WTC11 (cell line): ENCODE results near the gene BATF. TPM values are rescaled to one million over a fixed set of nuclear protein-coding genes. Genes with fewer than 3 reads are reported as not detected.

Source experiments
- ATAC-seq: fragments of 200-7000 bp; cut with Tn5 transposase; 2 replicates; pipeline ENCODE4 v1.10.0; 2021; ENCODE audit warnings: mild to moderate bottlenecking, moderate library complexity
- CTCF ChIA-PET: fragments of 300-600 bp; sonication (Branson Sonifier 250); formaldehyde crosslinking; loops from one replicate; lab custom pipeline; 2021; ENCODE audit warnings: antibody characterized with exemption; lab: Charles Lee
- POLR2A ChIA-PET: fragments of 350-600 bp; sonication (Branson Sonifier 250); formaldehyde crosslinking; loops from one replicate; lab custom pipeline; 2021; ENCODE audit warnings: antibody characterized with exemption; lab: Charles Lee
- DNase-seq: peaks from one replicate; pipeline ENCODE4 v3.0.0; 2021; ENCODE audit warnings: low spot score
- H3K27ac Mint-ChIP-seq: 2 replicates; pipeline ENCODE4 v1.8.0; 2021; ENCODE audit warnings: mixed read lengths
- H3K27me3 Mint-ChIP-seq: 2 replicates; pipeline ENCODE4 v1.8.0; 2021; ENCODE audit warnings: low read depth, mild to moderate bottlenecking, moderate library complexity, mixed read lengths
- H3K36me3 Mint-ChIP-seq: 2 replicates; pipeline ENCODE4 v1.8.0; 2021; ENCODE audit warnings: mixed read lengths
- H3K4me1 Mint-ChIP-seq: 2 replicates; pipeline ENCODE4 v1.8.0; 2022; ENCODE audit warnings: mixed read lengths
- H3K4me3 Mint-ChIP-seq: 2 replicates; pipeline ENCODE4 v1.8.0; 2021; ENCODE audit warnings: mild to moderate bottlenecking, moderate library complexity, mixed read lengths
- H3K9me3 Mint-ChIP-seq: 2 replicates; pipeline ENCODE4 v1.8.0; 2021; ENCODE audit warnings: mixed read lengths
- CREB1 ChIP-seq: sonication (generic); formaldehyde crosslinking; IDR thresholded peaks from 2 replicates; pipeline ENCODE4 v1.8.0; 2023; ENCODE audit warnings: mild to moderate bottlenecking, missing genetic modification reagents
- E2F4 ChIP-seq: sonication (generic); formaldehyde crosslinking; IDR thresholded peaks from 2 replicates; pipeline ENCODE4 v1.8.1; 2022; ENCODE audit warnings: low read depth, mild to moderate bottlenecking, moderate library complexity, missing genetic modification reagents, borderline replicate concordance
- ELF4 ChIP-seq: sonication (generic); formaldehyde crosslinking; IDR thresholded peaks from 2 replicates; pipeline ENCODE4 v1.8.1; 2022; ENCODE audit warnings: low read depth, mild to moderate bottlenecking, moderate library complexity, missing genetic modification reagents
- FOXK1 ChIP-seq: sonication (generic); formaldehyde crosslinking; IDR thresholded peaks from 2 replicates; pipeline ENCODE4 v1.8.0; 2022; ENCODE audit warnings: mild to moderate bottlenecking, moderate library complexity, missing genetic modification reagents
- FOXP1 ChIP-seq: sonication (generic); formaldehyde crosslinking; IDR thresholded peaks from 2 replicates; pipeline ENCODE4 v1.8.0; 2022; ENCODE audit warnings: missing genetic modification reagents, mild to moderate bottlenecking, moderate library complexity, borderline replicate concordance
- FOXP4 ChIP-seq: sonication (generic); formaldehyde crosslinking; IDR thresholded peaks from 2 replicates; pipeline ENCODE4 v1.8.0; 2022; ENCODE audit warnings: mild to moderate bottlenecking, missing genetic modification reagents
- JUN ChIP-seq: sonication (generic); formaldehyde crosslinking; IDR thresholded peaks from 2 replicates; pipeline ENCODE4 v1.8.0; 2023; ENCODE audit warnings: mild to moderate bottlenecking, missing genetic modification reagents
- MLX ChIP-seq: sonication (generic); formaldehyde crosslinking; IDR thresholded peaks from 2 replicates; pipeline ENCODE4 v1.8.1; 2023; ENCODE audit warnings: mild to moderate bottlenecking, missing genetic modification reagents, moderate library complexity
- MXD4 ChIP-seq: fragments of 250-450 bp; sonication (Bioruptor Pico); IDR thresholded peaks from 2 replicates; pipeline ENCODE4 v1.8.0; 2021; ENCODE audit warnings: mild to moderate bottlenecking, moderate library complexity, borderline replicate concordance
- MYBL2 ChIP-seq: sonication (generic); formaldehyde crosslinking; IDR thresholded peaks from 2 replicates; pipeline ENCODE4 v1.8.1; 2023; ENCODE audit warnings: mild to moderate bottlenecking, moderate library complexity, missing genetic modification reagents
- RELA ChIP-seq: sonication (generic); formaldehyde crosslinking; IDR thresholded peaks from 2 replicates; pipeline ENCODE4 v1.8.1; 2022; ENCODE audit warnings: missing genetic modification reagents, mild to moderate bottlenecking, borderline replicate concordance
- TEAD4 ChIP-seq: sonication (generic); formaldehyde crosslinking; IDR thresholded peaks from 2 replicates; pipeline ENCODE4 v1.8.0; 2022; ENCODE audit warnings: mild to moderate bottlenecking, missing genetic modification reagents
- ZBTB21 ChIP-seq: sonication (generic); formaldehyde crosslinking; IDR thresholded peaks from 2 replicates; pipeline ENCODE4 v1.8.1; 2023; ENCODE audit warnings: mild to moderate bottlenecking, missing genetic modification reagents, borderline replicate concordance
- total RNA-seq: library from RNA; stranded (reverse); gene quantifications from 3 replicates; pipeline ENCODE4 v1.2.3, GENCODE V29; 2021
- TF ChIP-seq, protein P1 (sequence below): fragments of 250-450 bp; sonication (Bioruptor Pico); IDR thresholded peaks from 2 replicates; pipeline ENCODE4 v1.9.0; 2021; ENCODE audit warnings: mild to moderate bottlenecking, borderline replicate concordance
- TF ChIP-seq, protein P2 (sequence below): fragments of 200-600 bp; IDR thresholded peaks from 2 replicates; pipeline ENCODE4 v1.8.0; 2022; ENCODE audit warnings: antibody characterized with exemption
- TF ChIP-seq, protein P3 (sequence below): sonication (generic); formaldehyde crosslinking; IDR thresholded peaks from 2 replicates; pipeline ENCODE4 v1.8.1; 2022; ENCODE audit warnings: missing genetic modification reagents, borderline replicate concordance

Gene BATF
- total RNA-seq, 1 experiment from 2014 or later: not detected

DNA sequence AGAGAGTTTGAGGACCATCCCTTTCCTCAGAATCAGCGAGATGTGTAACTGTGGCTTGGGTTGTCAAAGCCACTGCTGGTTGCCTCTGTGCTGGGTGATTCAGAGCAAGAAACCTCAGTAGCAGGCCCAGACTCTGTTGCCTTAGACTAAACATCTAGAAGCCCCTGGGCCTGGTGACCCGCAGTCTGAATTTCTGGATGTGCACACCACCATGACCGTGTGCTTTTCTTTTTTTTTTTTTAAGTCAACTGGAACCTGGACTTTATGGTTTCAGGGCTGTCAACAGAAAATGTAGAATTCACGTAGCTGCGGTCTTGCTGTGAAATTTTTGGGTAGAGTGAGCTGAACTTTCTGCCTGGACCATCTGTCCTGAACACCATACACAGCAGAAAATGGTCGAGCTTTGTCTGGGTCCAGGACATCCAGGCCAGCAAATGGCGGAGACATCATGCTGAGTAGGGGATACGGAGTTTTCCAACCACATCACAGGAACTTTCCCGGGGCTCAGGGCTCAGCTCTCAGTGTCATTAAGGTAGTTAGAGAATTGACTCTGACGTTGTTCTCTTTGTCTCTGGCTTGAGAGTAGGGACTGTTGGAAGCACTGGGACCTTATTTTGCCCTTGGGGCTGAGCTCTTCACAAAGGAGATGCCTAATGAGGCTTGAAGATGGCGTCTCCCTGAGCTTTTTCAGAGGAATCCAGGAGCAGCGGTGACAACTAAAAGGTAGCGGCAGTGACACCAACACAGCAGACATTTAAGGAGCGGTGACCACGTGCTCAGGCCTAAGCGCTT is 23.0 kb upstream of the BATF start:
- no peak for DNase-seq
- H3K4me3 Mint-ChIP-seq: no peak overlapping the region
- POLR2A ChIA-PET: no interaction called here
- TF ChIP-seq E2F4 (CRISPR knock-in tag) (no peak), FOXK1 (no peak), CREB1 (no peak), RELA (CRISPR knock-in tag) (no peak)
- TF ChIP-seq, protein P1, sequence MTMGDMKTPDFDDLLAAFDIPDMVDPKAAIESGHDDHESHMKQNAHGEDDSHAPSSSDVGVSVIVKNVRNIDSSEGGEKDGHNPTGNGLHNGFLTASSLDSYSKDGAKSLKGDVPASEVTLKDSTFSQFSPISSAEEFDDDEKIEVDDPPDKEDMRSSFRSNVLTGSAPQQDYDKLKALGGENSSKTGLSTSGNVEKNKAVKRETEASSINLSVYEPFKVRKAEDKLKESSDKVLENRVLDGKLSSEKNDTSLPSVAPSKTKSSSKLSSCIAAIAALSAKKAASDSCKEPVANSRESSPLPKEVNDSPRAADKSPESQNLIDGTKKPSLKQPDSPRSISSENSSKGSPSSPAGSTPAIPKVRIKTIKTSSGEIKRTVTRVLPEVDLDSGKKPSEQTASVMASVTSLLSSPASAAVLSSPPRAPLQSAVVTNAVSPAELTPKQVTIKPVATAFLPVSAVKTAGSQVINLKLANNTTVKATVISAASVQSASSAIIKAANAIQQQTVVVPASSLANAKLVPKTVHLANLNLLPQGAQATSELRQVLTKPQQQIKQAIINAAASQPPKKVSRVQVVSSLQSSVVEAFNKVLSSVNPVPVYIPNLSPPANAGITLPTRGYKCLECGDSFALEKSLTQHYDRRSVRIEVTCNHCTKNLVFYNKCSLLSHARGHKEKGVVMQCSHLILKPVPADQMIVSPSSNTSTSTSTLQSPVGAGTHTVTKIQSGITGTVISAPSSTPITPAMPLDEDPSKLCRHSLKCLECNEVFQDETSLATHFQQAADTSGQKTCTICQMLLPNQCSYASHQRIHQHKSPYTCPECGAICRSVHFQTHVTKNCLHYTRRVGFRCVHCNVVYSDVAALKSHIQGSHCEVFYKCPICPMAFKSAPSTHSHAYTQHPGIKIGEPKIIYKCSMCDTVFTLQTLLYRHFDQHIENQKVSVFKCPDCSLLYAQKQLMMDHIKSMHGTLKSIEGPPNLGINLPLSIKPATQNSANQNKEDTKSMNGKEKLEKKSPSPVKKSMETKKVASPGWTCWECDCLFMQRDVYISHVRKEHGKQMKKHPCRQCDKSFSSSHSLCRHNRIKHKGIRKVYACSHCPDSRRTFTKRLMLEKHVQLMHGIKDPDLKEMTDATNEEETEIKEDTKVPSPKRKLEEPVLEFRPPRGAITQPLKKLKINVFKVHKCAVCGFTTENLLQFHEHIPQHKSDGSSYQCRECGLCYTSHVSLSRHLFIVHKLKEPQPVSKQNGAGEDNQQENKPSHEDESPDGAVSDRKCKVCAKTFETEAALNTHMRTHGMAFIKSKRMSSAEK: no peak
- CTCF ChIA-PET: interaction anchor here (0.6 to 2.7 kb wide), 6 partner anchors 11 to 80 kb away, joined by 3 to 12 read pairs (median 3); no protein-coding TSS in a partner anchor
- no peaks in the 10 kb centered on the region for H3K4me1 Mint-ChIP-seq
- ATAC-seq: no peak
- no peaks in the 10 kb centered on the region for H3K27me3 Mint-ChIP-seq
- H3K36me3 Mint-ChIP-seq: no peaks in the 10 kb centered on the region
- no peak overlapping the region for H3K27ac Mint-ChIP-seq
- 0 out of 2 replicates have a peak, but pooled peaks cover 4% of the 10 kb centered on the region for H3K9me3 Mint-ChIP-seq

DNA sequence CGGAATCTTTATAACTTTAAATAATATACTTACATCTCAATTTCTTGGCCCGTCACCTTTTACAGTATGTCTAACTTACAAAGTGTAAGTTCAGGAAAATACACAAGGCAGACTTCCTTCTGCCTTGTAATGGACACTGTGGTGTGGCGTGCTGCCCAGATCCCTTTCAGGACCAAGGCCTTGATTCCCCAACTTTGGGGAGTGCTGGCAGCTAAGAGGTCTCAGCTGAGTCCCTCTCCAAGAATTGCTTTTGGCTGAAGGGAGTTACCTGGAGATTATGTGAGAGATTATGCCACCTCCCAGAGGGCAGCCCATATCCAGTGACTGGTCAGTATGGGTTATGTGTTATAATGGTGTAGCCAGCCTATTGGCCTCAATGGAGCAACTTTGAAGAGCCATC is 21.2 kb upstream of the BATF start:
- POLR2A ChIA-PET: no interaction called here
- DNase-seq (no peak), ATAC-seq (no peak)
- CTCF ChIA-PET: interaction anchor here (2.7 kb wide), 1 partner anchor 12 kb away, joined by 12 read pairs; no protein-coding TSS in a partner anchor
- Mint-ChIP-seq H3K4me3 (no peak overlapping the region), H3K27ac (no peak overlapping the region), H3K4me1 (no peaks in the 10 kb centered on the region), H3K27me3 (no peaks in the 10 kb centered on the region), H3K9me3 (no peaks in the 10 kb centered on the region)
- TF ChIP-seq FOXP4: no peak
- no peak for TF ChIP-seq MXD4 (CRISPR knock-in tag)
- no peak for TF ChIP-seq TEAD4 (CRISPR knock-in tag)
- TF ChIP-seq ELF4 (CRISPR knock-in tag): no peak
- no peak for TF ChIP-seq ZBTB21 (CRISPR knock-in tag)
- TF ChIP-seq, protein P2, sequence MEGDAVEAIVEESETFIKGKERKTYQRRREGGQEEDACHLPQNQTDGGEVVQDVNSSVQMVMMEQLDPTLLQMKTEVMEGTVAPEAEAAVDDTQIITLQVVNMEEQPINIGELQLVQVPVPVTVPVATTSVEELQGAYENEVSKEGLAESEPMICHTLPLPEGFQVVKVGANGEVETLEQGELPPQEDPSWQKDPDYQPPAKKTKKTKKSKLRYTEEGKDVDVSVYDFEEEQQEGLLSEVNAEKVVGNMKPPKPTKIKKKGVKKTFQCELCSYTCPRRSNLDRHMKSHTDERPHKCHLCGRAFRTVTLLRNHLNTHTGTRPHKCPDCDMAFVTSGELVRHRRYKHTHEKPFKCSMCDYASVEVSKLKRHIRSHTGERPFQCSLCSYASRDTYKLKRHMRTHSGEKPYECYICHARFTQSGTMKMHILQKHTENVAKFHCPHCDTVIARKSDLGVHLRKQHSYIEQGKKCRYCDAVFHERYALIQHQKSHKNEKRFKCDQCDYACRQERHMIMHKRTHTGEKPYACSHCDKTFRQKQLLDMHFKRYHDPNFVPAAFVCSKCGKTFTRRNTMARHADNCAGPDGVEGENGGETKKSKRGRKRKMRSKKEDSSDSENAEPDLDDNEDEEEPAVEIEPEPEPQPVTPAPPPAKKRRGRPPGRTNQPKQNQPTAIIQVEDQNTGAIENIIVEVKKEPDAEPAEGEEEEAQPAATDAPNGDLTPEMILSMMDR: no peak
- TF ChIP-seq, protein P3, sequence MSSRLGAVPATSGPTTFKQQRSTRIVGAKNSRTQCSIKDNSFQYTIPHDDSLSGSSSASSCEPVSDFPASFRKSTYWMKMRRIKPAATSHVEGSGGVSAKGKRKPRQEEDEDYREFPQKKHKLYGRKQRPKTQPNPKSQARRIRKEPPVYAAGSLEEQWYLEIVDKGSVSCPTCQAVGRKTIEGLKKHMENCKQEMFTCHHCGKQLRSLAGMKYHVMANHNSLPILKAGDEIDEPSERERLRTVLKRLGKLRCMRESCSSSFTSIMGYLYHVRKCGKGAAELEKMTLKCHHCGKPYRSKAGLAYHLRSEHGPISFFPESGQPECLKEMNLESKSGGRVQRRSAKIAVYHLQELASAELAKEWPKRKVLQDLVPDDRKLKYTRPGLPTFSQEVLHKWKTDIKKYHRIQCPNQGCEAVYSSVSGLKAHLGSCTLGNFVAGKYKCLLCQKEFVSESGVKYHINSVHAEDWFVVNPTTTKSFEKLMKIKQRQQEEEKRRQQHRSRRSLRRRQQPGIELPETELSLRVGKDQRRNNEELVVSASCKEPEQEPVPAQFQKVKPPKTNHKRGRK (CRISPR knock-in tag): no peak
- TF ChIP-seq JUN: no peak
- TF ChIP-seq MLX (CRISPR knock-in tag): no peak
- TF ChIP-seq FOXP1 (CRISPR knock-in tag): no peak
- TF ChIP-seq MYBL2 (CRISPR knock-in tag): no peak
- TF ChIP-seq, all 79 proteins: peak for 0
- H3K36me3 Mint-ChIP-seq: no peaks in the 10 kb centered on the region
